HuH-7.5 (cell line): ENCODE measurements around the gene TUBA1C.
"Not testable (repeated sequence)": the region's sequence is repeated elsewhere in the genome, so short reads cannot be mapped to it uniquely, and the experiment has no call there.

ENCODE experiments used
- DNase-seq: peaks from one replicate; pipeline ENCODE4 v3.0.0; 2011; ENCODE audit warnings: low spot score

The TUBA1C gene

GRCh38 chr12:49310451-49311000, 45.6 kb downstream of the TUBA1C start:
- not testable (repeated sequence) for DNase-seq

DNA sequence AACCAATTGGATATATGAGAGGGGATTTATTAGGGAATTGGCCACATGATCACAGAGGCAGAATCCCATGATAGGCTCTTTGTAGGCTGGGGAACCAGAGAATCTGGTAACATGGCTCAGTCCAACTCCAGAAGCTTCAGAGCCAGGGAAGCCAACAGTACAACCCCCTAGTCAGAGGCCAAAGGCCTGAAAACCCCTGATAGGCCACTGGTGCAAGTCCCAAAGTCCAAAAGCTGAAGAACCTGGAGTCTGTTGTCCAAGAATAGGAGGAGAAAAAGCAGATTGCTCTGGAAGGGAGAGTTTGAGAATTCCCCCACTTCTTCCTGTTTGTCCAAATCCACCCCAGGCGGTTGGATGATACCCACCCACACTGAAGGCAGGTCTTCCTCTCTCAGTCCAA, 49.9 kb downstream of the TUBA1C start:
- DNase-seq: no peak

DNA sequence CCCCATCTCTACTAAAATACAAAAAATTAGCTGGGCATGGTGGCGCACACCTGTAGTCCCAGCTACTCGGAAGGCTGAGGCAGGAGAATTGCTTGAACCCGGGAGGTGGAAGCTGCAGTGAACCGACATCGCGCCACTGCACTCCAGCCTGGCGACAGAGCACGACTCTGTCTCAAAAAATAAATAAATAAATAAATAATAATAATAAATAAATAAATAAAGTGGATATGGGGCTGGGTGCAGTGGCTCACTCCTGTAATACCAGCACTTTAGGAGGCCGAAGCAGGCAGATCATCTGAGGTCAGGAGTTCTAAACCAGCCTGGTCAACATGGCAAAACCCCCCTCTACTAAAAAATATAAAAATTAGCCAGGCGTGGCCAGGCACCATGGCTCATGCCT, 52.2 kb downstream of the TUBA1C start:
- DNase-seq: not testable (repeated sequence)

- DNase-seq: not testable (repeated sequence)
Measured at GRCh38 chr12:49320411-49321103, 55.7 kb downstream of the TUBA1C start.

DNA sequence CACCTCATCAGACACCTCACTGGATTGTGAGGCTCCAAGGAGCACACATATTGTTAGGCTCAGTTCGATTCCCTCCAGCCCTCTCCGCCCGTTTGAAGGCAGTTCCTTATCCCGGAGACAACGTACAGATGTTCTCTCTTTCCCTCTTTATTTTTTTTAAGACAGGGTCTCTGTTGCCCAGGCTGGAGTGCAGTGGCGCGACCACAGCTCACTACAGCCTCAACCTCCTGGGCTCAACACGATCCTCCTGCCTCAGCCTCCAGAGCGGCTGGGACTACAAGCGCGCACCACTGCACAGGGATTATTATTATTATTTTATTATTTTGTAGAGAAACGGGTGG, 57.5 kb downstream of the TUBA1C start:
- no peak for DNase-seq

DNA sequence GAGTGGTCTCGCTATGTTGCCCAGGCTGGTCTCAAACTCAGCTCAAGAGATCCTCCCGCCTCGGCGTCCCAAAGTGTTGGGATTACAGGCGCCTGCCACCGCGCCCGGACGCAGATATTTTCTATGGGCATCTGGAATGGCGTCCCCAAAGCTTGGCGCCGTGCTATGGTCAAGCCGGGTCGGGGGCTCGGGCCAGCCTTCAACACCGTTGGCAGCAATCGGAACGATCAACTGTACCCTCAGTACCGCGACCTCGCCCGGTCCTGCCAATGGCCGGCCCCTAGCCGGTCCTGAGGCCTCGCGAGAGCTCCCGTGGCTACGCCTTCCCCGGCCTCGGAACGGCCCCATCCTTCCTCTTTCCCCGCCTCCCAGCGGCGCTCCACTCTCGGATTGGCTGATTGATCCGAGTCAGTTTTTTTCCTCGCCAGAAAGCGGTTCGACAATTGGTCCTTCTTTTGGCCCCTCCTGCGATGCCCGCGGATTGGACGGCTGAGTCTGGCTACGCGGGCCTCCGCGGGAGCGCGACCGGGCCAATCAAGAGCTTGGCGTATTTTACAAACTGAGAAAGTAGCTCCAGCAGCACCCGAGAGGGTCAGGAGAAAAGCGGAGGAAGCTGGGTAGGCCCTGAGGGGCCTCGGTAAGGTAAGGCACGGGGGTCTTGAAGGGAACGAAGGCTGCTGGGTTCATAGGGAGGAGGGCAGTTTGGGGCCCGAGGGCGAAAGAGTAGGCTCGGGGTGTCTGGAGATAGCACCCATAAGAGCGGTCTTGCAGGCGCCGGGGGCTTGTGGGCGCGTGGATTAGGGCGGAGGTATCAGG, 58.0 kb downstream of the TUBA1C start, which contains the start of gene TROAP:
TSS of gene TROAP (plus strand) at position 548 of the 816 bp plus-strand sequence. CDS start 354 bp downstream, outside the sequence.
- peak; percentile 98 for DNase-seq

- no peak for DNase-seq
Measured at GRCh38 chr12:49323524-49324097, 58.7 kb downstream of the TUBA1C start.
